Ectodermal cell (in vitro differentiated cells): ENCODE results near the gene DACH1.

Experiments used
- H3K27ac ChIP-seq: 2 replicates; pipeline ENCODE4 v1.7.0; 2013; ENCODE audit warnings: mild to moderate bottlenecking, low read depth, low read length; ENCODE audit not compliant: insufficient read depth, poor library complexity, severe bottlenecking
- H3K27me3 ChIP-seq: 2 replicates; pipeline ENCODE4 v1.7.0; 2013; ENCODE audit warnings: mild to moderate bottlenecking, low read length; ENCODE audit not compliant: insufficient read depth, control insufficient read depth, poor library complexity, severe bottlenecking
- H3K36me3 ChIP-seq: one replicate; pipeline ENCODE4 v1.7.0; 2013; ENCODE audit warnings: low read length; ENCODE audit not compliant: control insufficient read depth, insufficient read depth
- H3K4me1 ChIP-seq: one replicate; pipeline ENCODE4 v1.7.0; 2013; ENCODE audit warnings: low read length; ENCODE audit not compliant: control insufficient read depth, insufficient read depth
- H3K4me3 ChIP-seq: 2 replicates; pipeline ENCODE4 v1.7.0; 2013; ENCODE audit warnings: low read depth, low read length, control low read depth; ENCODE audit not compliant: insufficient read depth
- H3K9me3 ChIP-seq: 2 replicates; pipeline ENCODE4 v1.7.0; 2013; ENCODE audit warnings: mild to moderate bottlenecking, low read length, moderate library complexity; ENCODE audit not compliant: control insufficient read depth
- WGBS, 2 experiments: methylation state at CpG; one replicate each; pipeline ENCODE4 v1.1.7; 2013; ENCODE audit warnings: missing lambda C conversion rate in 2 of 2; 5-methylcytosine and 5-hydroxymethylcytosine counted together

Gene DACH1

DNA sequence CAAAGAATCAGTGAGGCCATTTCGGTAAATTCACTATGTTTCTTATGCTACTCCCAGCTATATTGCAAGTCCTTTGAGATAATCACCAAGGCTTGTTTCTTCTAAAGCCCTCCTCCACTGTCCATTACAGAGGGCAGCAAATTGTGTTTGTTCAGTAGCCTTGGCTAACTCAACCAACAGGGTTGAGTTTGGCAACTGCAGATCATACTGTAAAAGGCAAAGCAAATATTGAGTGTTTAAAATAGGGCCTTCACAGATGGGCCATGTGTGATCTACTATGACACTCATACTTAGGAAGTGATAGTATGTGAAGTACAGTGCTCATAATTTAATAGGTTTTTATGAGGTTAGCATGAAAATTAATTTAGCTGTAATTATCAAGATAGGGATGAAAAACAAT, 171.3 kb downstream of the DACH1 start:
- Histone ChIP-seq H3K4me3 (no peak overlapping the region), H3K27ac (no peak overlapping the region), H3K4me1 (no peaks in the 10 kb centered on the region), H3K36me3 (no peaks in the 10 kb centered on the region), H3K27me3 (no peaks in the 10 kb centered on the region), H3K9me3 (no peaks in the 10 kb centered on the region)
- WGBS, 2 experiments: 92 to 98% methylated on average over 1 of the region's 1 CpG

DNA sequence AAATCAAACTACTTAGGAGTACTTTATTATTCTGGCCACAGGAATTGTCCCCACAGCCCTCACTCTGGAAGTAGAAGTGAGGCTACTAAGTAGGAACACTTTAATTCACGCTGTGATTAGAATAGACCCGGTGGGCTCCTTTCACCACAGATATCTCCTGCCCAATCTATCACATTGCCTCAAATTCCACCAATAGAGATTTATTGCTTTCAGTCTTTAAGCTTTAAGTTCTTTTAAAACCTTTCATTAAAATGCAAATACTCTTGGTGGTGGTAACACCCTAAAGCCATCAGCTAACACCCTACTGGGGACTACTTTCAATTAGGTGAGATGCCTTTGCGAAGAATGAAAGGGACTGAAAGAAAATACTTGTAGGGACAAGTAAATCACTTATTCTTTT, 181.9 kb downstream of the DACH1 start:
- Histone ChIP-seq H3K27me3 (no peaks in the 10 kb centered on the region), H3K36me3 (no peaks in the 10 kb centered on the region), H3K4me3 (no peak overlapping the region), H3K9me3 (no peaks in the 10 kb centered on the region), H3K4me1 (peaks cover 27% of the 10 kb centered on the region), H3K27ac (peak overlapping the region; percentile 6)
- WGBS, 2 experiments: 0 to 4% methylated on average over 3 of the region's 3 CpGs

DNA sequence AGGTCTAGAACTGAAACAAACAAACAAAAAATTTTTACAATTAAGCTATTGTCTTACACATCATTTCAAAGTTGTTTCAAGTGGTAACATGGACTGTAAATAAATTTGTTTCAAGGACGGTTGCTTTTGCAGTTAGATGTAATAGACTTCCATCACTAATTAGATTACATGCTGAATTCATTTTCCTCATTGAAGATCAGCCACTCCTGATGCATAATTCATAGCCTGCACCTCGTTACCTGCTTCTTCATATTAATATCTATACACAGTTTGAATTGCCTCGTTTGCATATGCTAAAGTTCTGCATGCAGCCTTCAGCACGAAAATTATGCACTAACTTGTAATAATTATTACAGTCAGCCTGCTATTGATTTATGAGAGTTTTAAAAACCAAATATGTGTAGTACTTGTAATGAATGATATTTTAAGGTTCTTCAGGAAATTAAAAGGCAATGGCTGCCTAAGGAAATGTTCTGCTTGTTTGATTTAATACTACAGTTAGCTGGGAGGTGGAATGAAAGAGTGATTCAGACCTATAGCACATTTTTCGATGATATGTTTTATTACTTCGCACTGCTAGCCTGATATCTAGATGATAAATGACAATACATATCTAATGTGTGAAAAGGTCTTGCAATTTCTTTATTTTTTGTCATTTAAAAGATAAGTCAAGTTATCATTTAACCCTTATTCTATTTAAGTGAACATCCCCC, 184.9 kb downstream of the DACH1 start:
- Histone ChIP-seq H3K27ac (no peak overlapping the region), H3K36me3 (no peaks in the 10 kb centered on the region), H3K4me1 (peaks cover 33% of the 10 kb centered on the region), H3K4me3 (no peak overlapping the region), H3K9me3 (no peaks in the 10 kb centered on the region), H3K27me3 (no peaks in the 10 kb centered on the region)
- 96 to 99% methylated on average over 5 to 6 of the region's 6 CpGs for WGBS, 2 experiments

DNA sequence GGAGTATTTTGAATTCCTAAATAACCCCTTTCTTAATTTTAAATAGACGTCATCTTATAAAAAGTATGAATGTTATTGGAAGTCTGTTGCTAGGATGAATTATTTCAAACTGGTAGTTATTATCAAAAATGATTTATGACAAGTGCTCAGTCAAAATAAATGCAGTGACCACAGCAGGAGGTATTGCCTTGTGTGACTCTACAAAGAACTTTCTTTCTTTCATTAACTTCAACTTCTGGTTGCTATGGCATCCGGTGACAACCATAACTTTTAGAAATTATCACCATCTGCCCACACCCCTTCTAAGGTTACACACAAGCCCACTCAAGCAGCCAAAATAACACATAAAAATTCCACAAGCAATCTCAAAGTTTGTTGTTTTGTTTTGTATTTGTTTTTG, 189.9 kb downstream of the DACH1 start:
- H3K36me3 ChIP-seq: no peaks in the 10 kb centered on the region
- 90 to 93% methylated on average over 2 of the region's 2 CpGs for WGBS, 2 experiments
- no peak overlapping the region for H3K27ac ChIP-seq
- H3K9me3 ChIP-seq: no peaks in the 10 kb centered on the region
- peaks cover 7% of the 10 kb centered on the region for H3K4me1 ChIP-seq
- H3K4me3 ChIP-seq: no peak overlapping the region
- no peaks in the 10 kb centered on the region for H3K27me3 ChIP-seq

DNA sequence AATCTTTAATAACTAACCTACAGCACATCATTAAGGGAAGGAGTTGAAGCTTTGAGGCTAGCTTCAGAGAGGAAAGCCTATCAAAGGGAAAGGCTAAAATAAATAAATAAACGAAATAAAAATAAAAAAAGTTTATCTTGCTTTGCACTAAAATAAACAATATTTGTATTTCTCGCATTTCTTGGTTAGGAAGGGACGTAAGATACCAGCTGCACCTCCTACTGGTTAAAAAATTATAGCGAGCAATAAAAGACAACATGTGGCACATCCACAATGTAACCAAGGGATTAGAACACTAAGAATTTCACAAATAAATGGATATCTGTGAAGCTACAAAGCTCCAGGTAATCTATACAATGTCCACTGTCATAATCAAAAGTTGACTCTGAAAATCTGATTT, 194.5 kb downstream of the DACH1 start:
- Histone ChIP-seq H3K36me3 (no peaks in the 10 kb centered on the region), H3K9me3 (no peaks in the 10 kb centered on the region), H3K4me3 (no peak overlapping the region), H3K27ac (no peak overlapping the region), H3K27me3 (no peaks in the 10 kb centered on the region), H3K4me1 (peaks cover 6% of the 10 kb centered on the region)
- WGBS, 2 experiments: 93 to 95% methylated on average over 3 of the region's 4 CpGs

DNA sequence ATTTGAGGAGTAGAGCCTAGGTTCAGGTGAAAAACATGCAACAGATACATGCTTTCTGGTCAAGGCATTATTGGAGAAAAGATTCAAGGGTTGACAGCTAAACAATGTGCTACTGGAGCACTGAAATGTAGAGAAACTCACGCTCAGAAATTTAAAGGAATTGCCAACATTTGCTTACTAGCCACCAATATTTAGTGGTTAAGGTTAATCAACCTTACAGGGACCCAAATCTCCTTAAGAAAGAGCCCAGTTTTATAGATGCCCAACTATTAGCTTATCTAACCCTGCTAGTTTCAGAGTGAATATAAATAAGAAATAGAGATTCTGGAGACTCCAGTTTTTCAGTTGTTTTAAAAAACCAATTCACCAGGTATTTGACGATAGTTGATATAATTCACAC, 203.6 kb downstream of the DACH1 start:
- no peaks in the 10 kb centered on the region for H3K9me3 ChIP-seq

DNA sequence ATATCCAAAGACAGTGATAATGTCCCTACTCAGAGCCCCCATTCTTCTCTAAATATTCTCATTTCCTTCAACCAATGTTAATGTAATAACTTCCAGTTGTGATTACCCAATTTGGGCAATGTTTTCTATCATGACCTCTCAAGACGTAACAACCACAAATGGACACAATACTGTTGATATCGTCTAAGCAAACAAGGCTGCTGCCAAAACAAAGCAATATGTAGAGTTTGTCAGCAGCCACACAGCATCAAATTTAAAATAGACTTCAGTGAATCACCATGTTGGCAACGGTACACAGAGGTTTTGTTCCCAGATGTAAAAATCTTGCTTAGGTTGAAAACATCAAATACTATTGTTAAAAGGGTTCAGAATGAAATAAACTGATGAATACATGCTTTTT, 205.1 kb downstream of the DACH1 start:
- 95 to 96% methylated on average over 3 of the region's 3 CpGs for WGBS, 2 experiments

More for the DNA sequence above, 203.6 kb downstream of the DACH1 start:
- Histone ChIP-seq H3K27ac (no peak overlapping the region), H3K4me1 (no peaks in the 10 kb centered on the region), H3K27me3 (no peaks in the 10 kb centered on the region), H3K36me3 (no peaks in the 10 kb centered on the region), H3K4me3 (no peak overlapping the region)
- 80 to 98% methylated on average over 1 to 2 of the region's 2 CpGs for WGBS, 2 experiments

DNA sequence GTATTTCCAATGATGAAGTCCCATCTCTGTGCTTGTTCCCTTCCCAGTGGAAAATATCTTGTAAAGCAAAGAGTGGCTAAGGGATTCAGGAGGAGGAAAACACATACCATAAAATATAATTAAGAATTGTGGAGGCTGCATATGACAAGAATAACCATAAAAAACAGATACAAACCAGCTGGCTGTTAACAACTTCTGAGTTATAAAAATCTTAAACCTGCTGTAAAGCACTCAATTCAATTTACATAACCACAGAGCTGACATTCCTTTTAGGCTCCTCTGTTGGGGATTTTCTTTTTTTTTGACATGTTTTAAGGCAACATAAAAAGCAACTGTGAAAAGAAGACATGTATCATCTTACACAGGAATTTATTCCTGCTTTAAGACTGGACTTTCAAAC, 207.6 kb downstream of the DACH1 start:
- H3K4me3 ChIP-seq: no peak overlapping the region
- H3K27ac ChIP-seq: no peak overlapping the region
- no peaks in the 10 kb centered on the region for H3K4me1 ChIP-seq
- H3K27me3 ChIP-seq: no peaks in the 10 kb centered on the region
- H3K9me3 ChIP-seq: no peaks in the 10 kb centered on the region
- no peaks in the 10 kb centered on the region for H3K36me3 ChIP-seq

More for the DNA sequence above, 205.1 kb downstream of the DACH1 start:
- no peaks in the 10 kb centered on the region for H3K36me3 ChIP-seq
- H3K4me1 ChIP-seq: no peaks in the 10 kb centered on the region
- no peak overlapping the region for H3K27ac ChIP-seq
- H3K27me3 ChIP-seq: no peaks in the 10 kb centered on the region
- no peaks in the 10 kb centered on the region for H3K9me3 ChIP-seq
- H3K4me3 ChIP-seq: no peak overlapping the region

DNA sequence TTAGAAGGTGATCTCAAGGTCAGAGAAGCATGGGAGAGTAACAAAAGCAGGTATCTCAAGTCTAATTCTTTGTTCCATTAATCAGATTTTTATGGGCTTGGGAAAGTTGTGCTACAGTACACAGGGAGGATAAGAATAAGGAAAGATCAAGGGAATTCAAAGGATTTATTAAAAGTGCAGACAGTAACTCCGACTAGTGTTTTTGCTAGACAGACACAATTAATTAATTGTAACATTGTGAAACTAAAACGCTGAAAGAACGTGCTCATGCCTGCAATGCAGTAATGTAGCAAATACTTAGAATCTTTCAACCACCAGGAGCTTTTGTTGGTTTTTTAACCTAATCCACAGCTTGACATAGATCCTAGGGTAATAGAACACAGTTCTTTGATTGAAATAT, 221.5 kb downstream of the DACH1 start:
- Histone ChIP-seq H3K4me3 (no peak overlapping the region), H3K4me1 (peaks cover 3% of the 10 kb centered on the region), H3K27ac (no peak overlapping the region), H3K27me3 (no peaks in the 10 kb centered on the region), H3K9me3 (no peaks in the 10 kb centered on the region), H3K36me3 (no peaks in the 10 kb centered on the region)
- WGBS, 2 experiments: 92 to 96% methylated on average over 3 of the region's 3 CpGs

DNA sequence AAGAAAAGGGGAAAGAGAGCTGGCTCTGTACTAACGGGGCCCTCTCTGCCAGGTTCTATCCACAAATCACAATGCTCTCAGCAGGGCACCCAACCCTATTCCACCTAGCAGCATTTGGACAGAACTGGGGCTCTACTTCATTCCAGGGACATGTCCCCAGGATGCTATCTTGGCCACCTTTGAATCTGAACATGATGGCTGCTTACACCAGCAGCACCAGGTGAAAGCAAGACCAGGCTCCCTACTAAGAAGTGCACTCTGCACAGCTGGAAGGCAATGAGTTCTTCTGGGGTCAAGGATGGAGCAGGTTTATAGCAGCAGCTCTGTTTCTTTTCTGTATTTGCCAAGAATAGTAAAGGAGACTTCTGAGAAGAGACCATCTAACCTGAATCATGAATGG, 222.4 kb downstream of the DACH1 start:
- Histone ChIP-seq H3K4me3 (no peak overlapping the region), H3K4me1 (peaks cover 3% of the 10 kb centered on the region), H3K36me3 (no peaks in the 10 kb centered on the region), H3K27me3 (no peaks in the 10 kb centered on the region), H3K9me3 (no peaks in the 10 kb centered on the region), H3K27ac (no peak overlapping the region)
- 40 to 62% methylated on average over 1 of the region's 1 CpG for WGBS, 2 experiments

DNA sequence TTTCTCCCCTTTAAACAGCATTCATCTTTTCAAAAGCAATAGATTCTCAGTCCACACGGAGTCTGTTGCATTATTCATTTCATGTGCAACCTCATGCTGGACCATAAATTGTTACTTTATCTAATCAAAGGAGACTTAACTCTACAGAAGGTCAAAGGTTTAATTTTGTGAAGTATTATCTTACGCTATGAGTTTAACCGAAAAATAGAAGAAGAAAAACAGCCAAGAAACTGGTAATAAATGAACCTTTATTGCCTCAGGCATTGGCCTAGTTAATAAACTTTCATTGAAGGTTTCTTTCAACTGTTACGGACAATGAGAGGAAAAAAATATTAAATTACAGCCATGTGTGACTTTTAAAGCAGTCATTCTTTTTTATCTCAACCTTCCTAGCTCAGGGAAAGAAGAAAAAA, 223.6 kb downstream of the DACH1 start:
- Histone ChIP-seq H3K4me1 (peaks cover 3% of the 10 kb centered on the region), H3K27me3 (no peaks in the 10 kb centered on the region), H3K4me3 (no peak overlapping the region), H3K36me3 (no peaks in the 10 kb centered on the region), H3K9me3 (no peaks in the 10 kb centered on the region), H3K27ac (no peak overlapping the region)
- WGBS, 2 experiments: 92 to 94% methylated on average over 4 of the region's 4 CpGs
